Fibroblast of villous mesenchyme (primary cell): Measurements from ENCODE around the gene TLDC2. TPM values are rescaled to one million over a fixed set of nuclear protein-coding genes. Genes with fewer than 3 reads are reported as not detected.
A peak's percentile ranks its signal among the peaks of the same experiment; 100 is the strongest.
"Not testable (repeated sequence)": the region's sequence is repeated elsewhere in the genome, so short reads cannot be mapped to it uniquely, and the experiment has no call there.

Experiments used
- DNase-seq: peaks from one replicate; pipeline ENCODE4 v3.0.0-alpha.2; 2010; ENCODE audit warnings: low read depth
- H3K4me3 ChIP-seq: 2 replicates; pipeline ENCODE4 v1.5.1; 2011; ENCODE audit warnings: low read depth, mild to moderate bottlenecking, low read length
- CTCF ChIP-seq: IDR thresholded peaks from 2 replicates; pipeline ENCODE4 v1.5.1; 2012; ENCODE audit warnings: low read depth, mild to moderate bottlenecking, low read length; ENCODE audit not compliant: insufficient read depth
- total RNA-seq: library from RNA; depleted of rRNA; stranded (reverse); fragments of >200 nt; gene quantifications from 2 replicates; pipeline ENCODE4 v1.2.3, GENCODE V29; 2012

The TLDC2 gene
- total RNA-seq, 1 donor: not detected

- peak; percentile 91 for DNase-seq
These were observed 42.5 kb upstream of the TLDC2 start for GRCh38 chr20:36833275-36834020.

GRCh38 chr20:36835025-36835424 lies 40.9 kb upstream of the TLDC2 start:
- no peak overlapping the region for H3K4me3 ChIP-seq
- TF ChIP-seq CTCF: no peak
- DNase-seq: no peak

More at GRCh38 chr20:36833275-36834020, 42.5 kb upstream of the TLDC2 start:
- TF ChIP-seq CTCF: no peak
- H3K4me3 ChIP-seq: no peak overlapping the region

GRCh38 chr20:36835453-36836198 lies 40.3 kb upstream of the TLDC2 start:
- peak overlapping the region; percentile 3 for H3K4me3 ChIP-seq
- no peak for TF ChIP-seq CTCF

GRCh38 chr20:36836591-36837269 lies 39.2 kb upstream of the TLDC2 start:
- H3K4me3 ChIP-seq: no peak overlapping the region
- DNase-seq: peak; percentile 62
- TF ChIP-seq CTCF: peak; percentile 61

More at GRCh38 chr20:36835453-36836198, 40.3 kb upstream of the TLDC2 start:
- peak; percentile 96 for DNase-seq

GRCh38 chr20:36838376-36838775 lies 37.6 kb upstream of the TLDC2 start:
- H3K4me3 ChIP-seq, DNase-seq: not testable (repeated sequence)

- TF ChIP-seq CTCF: no peak
- H3K4me3 ChIP-seq: no peak overlapping the region
- no peak for DNase-seq
These were observed 36.8 kb upstream of the TLDC2 start for GRCh38 chr20:36839150-36839549.

- not testable (repeated sequence) for H3K4me3 ChIP-seq, DNase-seq
These were observed 34.9 kb upstream of the TLDC2 start for GRCh38 chr20:36841030-36841429.
